H9 (cell line): ENCODE results near the gene MYO1D. TPM values are rescaled to one million over a fixed set of nuclear protein-coding genes. Genes with fewer than 3 reads are reported as not detected.
"Not testable (repeated sequence)": the region's sequence is repeated elsewhere in the genome, so short reads cannot be mapped to it uniquely, and the experiment has no call there.

Experiments
- DNase-seq: peaks from one replicate; pipeline ENCODE4 v3.0.0-alpha.2; 2017
- H2AFZ ChIP-seq: one replicate; pipeline ENCODE4 v1.6.1; 2013; ENCODE audit warnings: mild to moderate bottlenecking, low read length, control low read depth, moderate library complexity
- H2AK5ac ChIP-seq: 2 replicates; pipeline ENCODE4 v1.6.1; 2013; ENCODE audit warnings: low read length, control low read depth, mixed read lengths; ENCODE audit not compliant: insufficient read length
- H2BK120ac ChIP-seq: one replicate; pipeline ENCODE4 v1.6.1; 2013; ENCODE audit warnings: low read depth, mild to moderate bottlenecking, low read length, control low read depth, inconsistent platforms; ENCODE audit not compliant: poor library complexity, severe bottlenecking
- H2BK12ac ChIP-seq: 2 replicates; pipeline ENCODE4 v1.6.1; 2013; ENCODE audit warnings: low read length, control low read depth, mixed read lengths, low read depth; ENCODE audit not compliant: insufficient read length
- H2BK15ac ChIP-seq: 2 replicates; pipeline ENCODE4 v1.6.1; 2013; ENCODE audit warnings: low read depth, low read length, control low read depth
- H2BK20ac ChIP-seq: one replicate; pipeline ENCODE4 v1.6.1; 2013; ENCODE audit warnings: low read depth, mild to moderate bottlenecking, low read length, control low read depth, inconsistent platforms; ENCODE audit not compliant: poor library complexity, severe bottlenecking
- H2BK5ac ChIP-seq: 2 replicates; pipeline ENCODE4 v1.6.1; 2013; ENCODE audit warnings: low read length, control low read depth, mixed read lengths; ENCODE audit not compliant: insufficient read length
- H3K14ac ChIP-seq: 2 replicates; pipeline ENCODE4 v1.6.1; 2013; ENCODE audit warnings: low read length, control low read depth; ENCODE audit not compliant: insufficient read depth
- H3K18ac ChIP-seq: 2 replicates; pipeline ENCODE4 v1.6.1; 2013; ENCODE audit warnings: low read depth, mild to moderate bottlenecking, mixed read lengths, low read length, control low read depth; ENCODE audit not compliant: insufficient read length
- H3K23ac ChIP-seq: 2 replicates; pipeline ENCODE4 v1.6.1; 2013; ENCODE audit warnings: low read length, control low read depth, mixed read lengths, low read depth; ENCODE audit not compliant: insufficient read length
- H3K23me2 ChIP-seq: 2 replicates; pipeline ENCODE4 v1.6.1; 2013; ENCODE audit warnings: low read depth, mild to moderate bottlenecking, mixed read lengths, low read length, control low read depth; ENCODE audit not compliant: insufficient read length, poor library complexity, severe bottlenecking
- H3K27ac ChIP-seq: 2 replicates; pipeline ENCODE4 v1.5.1; 2013; ENCODE audit warnings: low read length, control low read depth, mixed read lengths, low read depth; ENCODE audit not compliant: insufficient read length
- H3K27me3 ChIP-seq: 2 replicates; pipeline ENCODE4 v1.6.1; 2013; ENCODE audit warnings: low read length, control low read depth, inconsistent platforms; ENCODE audit not compliant: insufficient read depth
- H3K4ac ChIP-seq: 2 replicates; pipeline ENCODE4 v1.6.1; 2013; ENCODE audit warnings: low read depth, mild to moderate bottlenecking, control low read depth, inconsistent platforms, low read length, moderate library complexity
- H3K4me1 ChIP-seq: 2 replicates; pipeline ENCODE4 v1.6.1; 2013; ENCODE audit warnings: low read length, control low read depth, inconsistent platforms; ENCODE audit not compliant: insufficient read depth
- H3K4me2 ChIP-seq: 2 replicates; pipeline ENCODE4 v1.6.1; 2013; ENCODE audit warnings: low read length, control low read depth, mixed read lengths; ENCODE audit not compliant: insufficient read length, insufficient read depth
- H3K56ac ChIP-seq: 2 replicates; pipeline ENCODE4 v1.6.1; 2013; ENCODE audit warnings: low read depth, mild to moderate bottlenecking, mixed read lengths, low read length, control low read depth; ENCODE audit not compliant: insufficient read length
- H3K79me1 ChIP-seq: 2 replicates; pipeline ENCODE4 v1.6.1; 2013; ENCODE audit warnings: low read depth, mild to moderate bottlenecking, moderate library complexity, low read length, control low read depth, inconsistent platforms; ENCODE audit not compliant: insufficient read depth, poor library complexity, severe bottlenecking
- H3K79me2 ChIP-seq: 2 replicates; pipeline ENCODE4 v1.6.1; 2013; ENCODE audit warnings: low read length, control low read depth, inconsistent platforms; ENCODE audit not compliant: insufficient read depth
- H3K9ac ChIP-seq: 2 replicates; pipeline ENCODE4 v1.6.1; 2013; ENCODE audit warnings: low read length, control low read depth, mixed read lengths; ENCODE audit not compliant: insufficient read length; ENCODE audit errors: extremely low read depth
- H3K9me3 ChIP-seq: one replicate; pipeline ENCODE4 v1.6.1; 2013; ENCODE audit warnings: low read depth, low read length, inconsistent platforms; ENCODE audit not compliant: control insufficient read depth
- H3T11ph ChIP-seq: one replicate; pipeline ENCODE4 v1.6.1; 2013; ENCODE audit warnings: mild to moderate bottlenecking, low read length, control low read depth, inconsistent platforms
- H4K20me1 ChIP-seq: one replicate; pipeline ENCODE4 v1.6.1; 2013; ENCODE audit not compliant: control insufficient read depth, insufficient read length, insufficient read depth
- H4K5ac ChIP-seq: 2 replicates; pipeline ENCODE4 v1.6.1; 2013; ENCODE audit warnings: low read depth, mild to moderate bottlenecking, mixed read lengths, low read length, control low read depth; ENCODE audit not compliant: insufficient read length
- H4K8ac ChIP-seq: replicated peaks from 2 replicates; pipeline ENCODE4 v1.6.1; 2013; ENCODE audit warnings: low read length, control low read depth, mixed read lengths, low read depth; ENCODE audit not compliant: insufficient read length
- H4K91ac ChIP-seq: 2 replicates; pipeline ENCODE4 v1.6.1; 2013; ENCODE audit warnings: low read depth, mild to moderate bottlenecking, moderate library complexity, mixed read lengths, low read length, control low read depth; ENCODE audit not compliant: insufficient read length
- H3K27ac Mint-ChIP-seq, 3 experiments: 2 replicates in 2 of 3; 3 replicates in 1 of 3; pipeline ENCODE4 v1.8.0; 2020 to 2021; ENCODE audit warnings: mixed read lengths in 3 of 3, mild to moderate bottlenecking in 1 of 3, moderate library complexity in 1 of 3
- H3K27me3 Mint-ChIP-seq: 2 replicates; pipeline ENCODE4 v1.8.0; 2021; ENCODE audit warnings: low read depth, mild to moderate bottlenecking, moderate library complexity, mixed read lengths
- H3K36me3 Mint-ChIP-seq, 3 experiments: 2 replicates in 2 of 3; 3 replicates in 1 of 3; pipeline ENCODE4 v1.8.0; 2020 to 2021; ENCODE audit warnings: low read depth in 3 of 3, mixed read lengths in 3 of 3; ENCODE audit not compliant: insufficient read depth in 1 of 3
- H3K4me1 Mint-ChIP-seq, 2 experiments: 2 replicates each; pipeline ENCODE4 v1.8.0; 2020; ENCODE audit warnings: mixed read lengths in 2 of 2
- H3K4me3 Mint-ChIP-seq, 2 experiments: 2 replicates in 1 of 2; 3 replicates in 1 of 2; pipeline ENCODE4 v1.8.0; 2020 to 2021; ENCODE audit warnings: mild to moderate bottlenecking in 2 of 2, mixed read lengths in 2 of 2, moderate library complexity in 1 of 2
- H3K9me3 Mint-ChIP-seq, 2 experiments: 2 replicates in 1 of 2; 3 replicates in 1 of 2; pipeline ENCODE4 v1.8.0; 2020; ENCODE audit warnings: mild to moderate bottlenecking in 2 of 2, mixed read lengths in 2 of 2, moderate library complexity in 1 of 2
- CTCF ChIP-seq: fragments of 200-600 bp; sonication (generic); conservative IDR thresholded peaks from 3 replicates; pipeline ENCODE4 v1.8.0; 2021; ENCODE audit warnings: antibody characterized with exemption, mild to moderate bottlenecking
- WGBS: extraction: QIAGEN DNeasy Blood & Tissue Kit; methylation state at CpG from one replicate; pipeline ENCODE4 v1.1.7; 2013; ENCODE audit warnings: missing lambda C conversion rate, low lambda C conversion rate, mixed read lengths; ENCODE audit not compliant: insufficient read length; ENCODE audit errors: extremely low coverage; 5-methylcytosine and 5-hydroxymethylcytosine counted together
- total RNA-seq: library from RNA; stranded (reverse); gene quantifications from 2 replicates; pipeline ENCODE4 v1.2.1, GENCODE V29; 2021

MYO1D gene
- total RNA-seq, 1 experiment from 2014 or later = 19.0 TPM

- Histone ChIP-seq H4K20me1 (no peaks in the 10 kb centered on the region), H3T11ph (no peak overlapping the region), H2BK120ac (no peak overlapping the region), H3K14ac (no peak overlapping the region), H2AK5ac (no peak overlapping the region), H2AFZ (no peak overlapping the region), H4K8ac (no peak overlapping the region), H3K23ac (no peak overlapping the region), H3K79me2 (no peaks in the 10 kb centered on the region), H2BK20ac (no peak overlapping the region), H3K79me1 (no peaks in the 10 kb centered on the region), H2BK12ac (no peak overlapping the region), H3K4me1 (peaks cover 4% of the 10 kb centered on the region; the same call in 1 of the 2 replicates), H3K4ac (no peak overlapping the region), H2BK5ac (no peak overlapping the region), H3K18ac (no peak overlapping the region), H3K9me3 (no peaks in the 10 kb centered on the region), H3K27ac (no peak overlapping the region), H3K4me2 (no peak overlapping the region), H3K23me2 (no peaks in the 10 kb centered on the region), H3K56ac (no peak overlapping the region), H2BK15ac (no peak overlapping the region), H4K5ac (no peak overlapping the region), H3K27me3 (no peaks in the 10 kb centered on the region), H4K91ac (no peak overlapping the region), H3K9ac (no peak overlapping the region)
- no peak overlapping the region for H3K27ac Mint-ChIP-seq
- DNase-seq = no peak
- no peak overlapping the region for H3K4me3 Mint-ChIP-seq
- no CpG with 5 or more reads among the region's 8 CpGs for WGBS
- no peak for TF ChIP-seq CTCF
- no peaks in the 10 kb centered on the region for H3K27me3 Mint-ChIP-seq
- H3K9me3 Mint-ChIP-seq = peaks cover 0 to 8% of the 10 kb centered on the region in 2 experiments; a peak in 3 of 5 replicates
- H3K36me3 Mint-ChIP-seq = peaks cover 0 to 3% (median 0%) of the 10 kb centered on the region in 3 experiments; a peak in 2 of 7 replicates
- peaks cover 15 to 20% of the 10 kb centered on the region in 2 experiments for H3K4me1 Mint-ChIP-seq
These were observed 43.4 kb upstream of the MYO1D start for GRCh38 chr17:32920293-32920692.

- not testable (repeated sequence) for H4K8ac ChIP-seq, H3K27me3 ChIP-seq, H3K79me1 ChIP-seq, H3K27me3 Mint-ChIP-seq, H3K79me2 ChIP-seq, H3K9me3 Mint-ChIP-seq, DNase-seq, H3K4me2 ChIP-seq, H2BK5ac ChIP-seq, H2BK15ac ChIP-seq, H3T11ph ChIP-seq, H3K4ac ChIP-seq, H4K5ac ChIP-seq, H3K9ac ChIP-seq, H3K18ac ChIP-seq, H3K23ac ChIP-seq, H3K4me3 Mint-ChIP-seq, H3K56ac ChIP-seq, H4K20me1 ChIP-seq, H3K27ac ChIP-seq, H3K4me1 ChIP-seq, H2AFZ ChIP-seq, H2BK20ac ChIP-seq, H3K9me3 ChIP-seq, H3K14ac ChIP-seq, H2BK12ac ChIP-seq, H2BK120ac ChIP-seq, H4K91ac ChIP-seq, H2AK5ac ChIP-seq, H3K23me2 ChIP-seq, H3K36me3 Mint-ChIP-seq, H3K27ac Mint-ChIP-seq
- peaks cover 15 to 20% of the 10 kb centered on the region in 2 experiments for H3K4me1 Mint-ChIP-seq
- WGBS = no CpG with 5 or more reads among the region's 4 CpGs
These were observed 43.0 kb upstream of the MYO1D start for GRCh38 chr17:32919876-32920275.
